ENCODE measurements around the gene TBP.

GRCh38 chr6:170536671-170537070 is 17.5 kb upstream of the TBP start:
- no peak for TF ChIP-seq POLR2A (IDR thresholded peaks at IDR 0.05)
- TF ChIP-seq CTCF (IDR thresholded peaks at IDR 0.05), result no peak

Data from transverse colon (tissue), 3 donors.